Left lobe of liver (tissue), 2 donors: Measurements from ENCODE around the gene HS3ST3B1. TPM values are rescaled to one million over a fixed set of nuclear protein-coding genes. Genes with fewer than 3 reads are reported as not detected.

ENCODE experiments used
- ATAC-seq: fragments of 200-7000 bp; cut with Tn5 transposase; one replicate; pipeline ENCODE4 v1.9.1; 2020; ENCODE audit warnings: mild to moderate bottlenecking, moderate library complexity
- DNase-seq: peaks from one replicate; pipeline ENCODE4 v3.0.0-alpha.2; 2020; ENCODE audit warnings: low spot score
- total RNA-seq: library from RNA; stranded (reverse); gene quantifications from one replicate; pipeline ENCODE4 v1.2.1, GENCODE V29; 2021
- donor health status: DM: no; HTN: no; CAD: no; lungs with moderate emphysema.
- donor health status: DM: no; HTN: yes; CAD: no.

HS3ST3B1 gene
- total RNA-seq, 1 donor from 2014 or later = 39.8 TPM

DNA sequence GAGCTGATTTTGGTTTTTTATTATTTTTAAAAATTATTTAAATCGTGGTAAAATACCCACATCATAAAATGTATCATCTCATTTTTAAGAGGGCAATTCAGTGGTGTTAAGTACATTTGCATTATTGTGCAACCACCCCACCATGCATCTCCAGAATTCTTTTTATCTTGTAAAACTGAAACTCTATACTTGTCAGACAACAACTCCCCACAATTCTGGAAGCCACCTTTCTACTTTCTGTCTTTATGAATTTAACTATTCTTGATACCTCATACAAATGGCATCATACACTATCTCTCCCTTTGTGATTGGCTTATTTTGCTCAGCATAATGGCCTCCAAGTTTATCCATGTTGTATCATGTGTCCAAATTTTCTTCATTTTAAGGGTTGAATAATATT, 97.9 kb downstream of the HS3ST3B1 start:
- ATAC-seq = no peak

More for the DNA sequence above, 97.9 kb downstream of the HS3ST3B1 start:
- DNase-seq = no peak

Other genes starting within 250 kb of the HS3ST3B1 start
- gene COX10, start 231.6 kb upstream of the HS3ST3B1 start, total RNA-seq = 7.8 TPM
- gene CDRT15, start 64.2 kb upstream of the HS3ST3B1 start, total RNA-seq = not detected